Measurements from ENCODE around the gene KRTAP5-10. TPM values are rescaled to one million over a fixed set of nuclear protein-coding genes. Genes with fewer than 3 reads are reported as not detected.
"Not testable (repeated sequence)": the region's sequence is repeated elsewhere in the genome, so short reads cannot be mapped to it uniquely, and the experiment has no call there.

Gene KRTAP5-10
- total RNA-seq, 1 donor from 2014 or later = 0.23 TPM

GRCh38 chr11:71568704-71569349 lies 3.5 kb downstream of the KRTAP5-10 start:
- Mint-ChIP-seq H3K4me1 (ENCODE audit: unreplicated experiment) (peaks cover 22% of the 10 kb centered on the region), H3K27me3 (ENCODE audit: unreplicated experiment) (peaks cover 8% of the 10 kb centered on the region), H3K4me3 (ENCODE audit: unreplicated experiment) (no peak overlapping the region), H3K36me3 (ENCODE audit: low read depth, unreplicated experiment) (no peaks in the 10 kb centered on the region), H3K9me3 (ENCODE audit: unreplicated experiment) (no peaks in the 10 kb centered on the region), H3K27ac (ENCODE audit: unreplicated experiment) (no peak overlapping the region)
- no peak for DNase-seq (ENCODE audit: low spot score)
- TF ChIP-seq CTCF (IDR thresholded peaks at IDR 0.05; ENCODE audit: unreplicated experiment) = no peak

GRCh38 chr11:71571101-71571850 lies 5.9 kb downstream of the KRTAP5-10 start:
- H3K27ac Mint-ChIP-seq (ENCODE audit: unreplicated experiment); H3K9me3 Mint-ChIP-seq (ENCODE audit: unreplicated experiment); DNase-seq (ENCODE audit: low spot score); H3K36me3 Mint-ChIP-seq (ENCODE audit: low read depth, unreplicated experiment); H3K27me3 Mint-ChIP-seq (ENCODE audit: unreplicated experiment); H3K4me3 Mint-ChIP-seq (ENCODE audit: unreplicated experiment): not testable (repeated sequence)
- peaks cover 15% of the 10 kb centered on the region for H3K4me1 Mint-ChIP-seq (ENCODE audit: unreplicated experiment)

- H3K27me3 Mint-ChIP-seq (ENCODE audit: unreplicated experiment) = peaks cover 1% of the 10 kb centered on the region
- no peaks in the 10 kb centered on the region for H3K36me3 Mint-ChIP-seq (ENCODE audit: low read depth, unreplicated experiment)
- no peak overlapping the region for H3K27ac Mint-ChIP-seq (ENCODE audit: unreplicated experiment)
- H3K9me3 Mint-ChIP-seq (ENCODE audit: unreplicated experiment) = no peaks in the 10 kb centered on the region
- no peak overlapping the region for H3K4me3 Mint-ChIP-seq (ENCODE audit: unreplicated experiment)
- H3K4me1 Mint-ChIP-seq (ENCODE audit: unreplicated experiment) = no peaks in the 10 kb centered on the region
- no peak for DNase-seq (ENCODE audit: low spot score)
- no peak for TF ChIP-seq CTCF (IDR thresholded peaks at IDR 0.05; ENCODE audit: unreplicated experiment)
These were observed 7.4 kb downstream of the KRTAP5-10 start for GRCh38 chr11:71572811-71573210.

GRCh38 chr11:71574418-71574817 lies 9.1 kb downstream of the KRTAP5-10 start:
- Mint-ChIP-seq H3K4me3 (ENCODE audit: unreplicated experiment) (no peak overlapping the region), H3K36me3 (ENCODE audit: low read depth, unreplicated experiment) (no peaks in the 10 kb centered on the region), H3K4me1 (ENCODE audit: unreplicated experiment) (peaks cover 4% of the 10 kb centered on the region), H3K27me3 (ENCODE audit: unreplicated experiment) (peaks cover 1% of the 10 kb centered on the region), H3K9me3 (ENCODE audit: unreplicated experiment) (no peaks in the 10 kb centered on the region), H3K27ac (ENCODE audit: unreplicated experiment) (no peak overlapping the region)
- no peak for DNase-seq (ENCODE audit: low spot score)
- no peak for TF ChIP-seq CTCF (IDR thresholded peaks at IDR 0.05; ENCODE audit: unreplicated experiment)

- Mint-ChIP-seq H3K27me3 (ENCODE audit: unreplicated experiment) (peaks cover 1% of the 10 kb centered on the region), H3K9me3 (ENCODE audit: unreplicated experiment) (no peaks in the 10 kb centered on the region), H3K36me3 (ENCODE audit: low read depth, unreplicated experiment) (no peaks in the 10 kb centered on the region), H3K27ac (ENCODE audit: unreplicated experiment) (no peak overlapping the region), H3K4me3 (ENCODE audit: unreplicated experiment) (no peak overlapping the region), H3K4me1 (ENCODE audit: unreplicated experiment) (peaks cover 13% of the 10 kb centered on the region)
- no peak for DNase-seq (ENCODE audit: low spot score)
- no peak for TF ChIP-seq CTCF (IDR thresholded peaks at IDR 0.05; ENCODE audit: unreplicated experiment)
These were observed 10.5 kb downstream of the KRTAP5-10 start for GRCh38 chr11:71575723-71576424.

- peaks cover 21% of the 10 kb centered on the region for H3K4me1 Mint-ChIP-seq (ENCODE audit: unreplicated experiment)
- H3K9me3 Mint-ChIP-seq (ENCODE audit: unreplicated experiment); H3K27ac Mint-ChIP-seq (ENCODE audit: unreplicated experiment); H3K27me3 Mint-ChIP-seq (ENCODE audit: unreplicated experiment); H3K4me3 Mint-ChIP-seq (ENCODE audit: unreplicated experiment); DNase-seq (ENCODE audit: low spot score); H3K36me3 Mint-ChIP-seq (ENCODE audit: low read depth, unreplicated experiment): not testable (repeated sequence)
These were observed 11.5 kb downstream of the KRTAP5-10 start for GRCh38 chr11:71576688-71577465.
